BLaER1 treated with 17β-estradiol and CSF1 and Interleukin-3, amounts not matched to agents 10 nM and 100 nM (cell line): ENCODE measurements around the gene PEPD.

Experiments used
- H3K27ac ChIP-seq, 11 experiments: shearing (Covaris generic); formaldehyde crosslinking; 2 replicates each; pipeline ENCODE4 v1.8.1; 2022
- H3K27me3 ChIP-seq, 11 experiments: shearing (Covaris generic); formaldehyde crosslinking; 2 replicates each; pipeline ENCODE4 v1.8.1; 2022
- H3K36me3 ChIP-seq, 11 experiments: shearing (Covaris generic); formaldehyde crosslinking; 2 replicates each; pipeline ENCODE4 v1.8.1; 2022
- H3K4me1 ChIP-seq, 10 experiments: shearing (Covaris generic); formaldehyde crosslinking; 2 replicates each; pipeline ENCODE4 v1.8.1; 2022
- H3K4me2 ChIP-seq, 11 experiments: shearing (Covaris generic); formaldehyde crosslinking; 2 replicates each; pipeline ENCODE4 v1.8.1; 2022
- H3K4me3 ChIP-seq, 10 experiments: shearing (Covaris generic); formaldehyde crosslinking; 2 replicates each; pipeline ENCODE4 v1.8.1; 2022
- H3K9ac ChIP-seq, 11 experiments: shearing (Covaris generic); formaldehyde crosslinking; 2 replicates each; pipeline ENCODE4 v1.8.1; 2022
- H3K9me3 ChIP-seq, 11 experiments: shearing (Covaris generic); formaldehyde crosslinking; replicated peaks in 1 of 11; 2 replicates each; pipeline ENCODE4 v1.8.1; 2022
- H4K20me1 ChIP-seq, 11 experiments: shearing (Covaris generic); formaldehyde crosslinking; 2 replicates each; pipeline ENCODE4 v1.8.1; 2022
- Cebpa-rat ChIP-seq, 11 experiments: shearing (Covaris generic); IDR thresholded peaks; 2 replicates each; pipeline ENCODE4 v1.8.1; 2022

PEPD gene

GRCh38 chr19:33392341-33393285, 129.0 kb downstream of the PEPD start:
- Histone ChIP-seq H3K4me2 (no peak overlapping the region), H3K36me3 (peaks cover 0 to 25% (median 6%) of the 10 kb centered on the region in 11 experiments; a peak in 16 of 22 replicates), H4K20me1 (peaks cover 32 to 97% (median 65%) of the 10 kb centered on the region in 11 experiments; a peak in 21 of 22 replicates), H3K4me1 (peaks cover 67 to 96% (median 73%) of the 10 kb centered on the region in 10 experiments), H3K27ac (peak overlapping the region in 3 of 11 experiments; percentile 2 to 48 (median 7); a peak in 4 of 22 replicates), H3K4me3 (no peak overlapping the region), H3K27me3 (no peaks in the 10 kb centered on the region), H3K9ac (no peak overlapping the region; a peak in 1 of 22 replicates), H3K9me3 (no peaks in the 10 kb centered on the region)
- TF ChIP-seq Cebpa-rat (IDR thresholded peaks at IDR 0.05): no peak

- peaks cover 61 to 95% (median 73%) of the 10 kb centered on the region in 10 experiments for H3K4me1 ChIP-seq
- peaks cover 8 to 33% (median 15%) of the 10 kb centered on the region in 11 experiments; a peak in 21 of 22 replicates for H3K36me3 ChIP-seq
- no peak overlapping the region for H3K9ac ChIP-seq
- no peak overlapping the region for H3K4me2 ChIP-seq
- H3K4me3 ChIP-seq: no peak overlapping the region
- peak overlapping the region in 2 of 11 experiments; percentile 7 to 48; a peak in 3 of 22 replicates for H3K27ac ChIP-seq
- no peaks in the 10 kb centered on the region for H3K27me3 ChIP-seq
- TF ChIP-seq Cebpa-rat (IDR thresholded peaks at IDR 0.05): no peak
- peaks cover 41 to 97% (median 73%) of the 10 kb centered on the region in 11 experiments; a peak in 21 of 22 replicates for H4K20me1 ChIP-seq
- H3K9me3 ChIP-seq: no peaks in the 10 kb centered on the region
Measured at GRCh38 chr19:33391631-33392249, 129.9 kb downstream of the PEPD start.

GRCh38 chr19:33390908-33391630, 130.5 kb downstream of the PEPD start:
- TF ChIP-seq Cebpa-rat (IDR thresholded peaks at IDR 0.05): no peak
- Histone ChIP-seq H3K4me1 (peaks cover 57 to 92% (median 73%) of the 10 kb centered on the region in 10 experiments), H4K20me1 (peaks cover 48 to 99% (median 79%) of the 10 kb centered on the region in 11 experiments), H3K36me3 (peaks cover 14 to 40% (median 22%) of the 10 kb centered on the region in 11 experiments), H3K27me3 (no peaks in the 10 kb centered on the region), H3K9ac (peak overlapping the region in 1 of 11 experiments; percentile 5; a peak in 1 of 22 replicates), H3K4me2 (peak overlapping the region in 3 of 11 experiments; percentile 58 to 73 (median 67); a peak in 4 of 22 replicates), H3K27ac (peak overlapping the region in 2 of 11 experiments; percentile 7 to 23; a peak in 1 of 22 replicates), H3K9me3 (no peaks in the 10 kb centered on the region), H3K4me3 (no peak overlapping the region)

GRCh38 chr19:33390101-33390907, 131.3 kb downstream of the PEPD start:
- Histone ChIP-seq H3K9me3 (no peaks in the 10 kb centered on the region), H3K4me2 (peak overlapping the region in 9 of 11 experiments; percentile 9 to 82 (median 67); a peak in 17 of 22 replicates), H3K27me3 (no peaks in the 10 kb centered on the region), H3K9ac (peak overlapping the region in 4 of 11 experiments; percentile 28 to 55 (median 34); a peak in 2 of 22 replicates), H3K27ac (peak overlapping the region in 3 of 11 experiments; percentile 17 to 36 (median 32); a peak in 4 of 22 replicates), H4K20me1 (peaks cover 55 to 99% (median 87%) of the 10 kb centered on the region in 11 experiments), H3K4me1 (peaks cover 49 to 90% (median 69%) of the 10 kb centered on the region in 10 experiments), H3K4me3 (no peak overlapping the region), H3K36me3 (peaks cover 21 to 48% (median 28%) of the 10 kb centered on the region in 11 experiments)
- peak in 1 of 11 experiments; percentile 58; a peak in 2 of 22 replicates for TF ChIP-seq Cebpa-rat (IDR thresholded peaks at IDR 0.05)

- Histone ChIP-seq H3K27me3 (no peaks in the 10 kb centered on the region), H3K9ac (peak overlapping the region in 9 of 11 experiments; percentile 4 to 62 (median 39); a peak in 11 of 22 replicates), H3K4me1 (peaks cover 42 to 86% (median 62%) of the 10 kb centered on the region in 10 experiments), H3K9me3 (no peaks in the 10 kb centered on the region), H3K4me2 (peak overlapping the region; percentile 9 to 82 (median 71); a peak in 20 of 22 replicates), H3K4me3 (no peak overlapping the region), H3K27ac (peak overlapping the region in 8 of 11 experiments; percentile 1 to 36 (median 24); a peak in 10 of 22 replicates), H4K20me1 (peaks cover 63 to 99% (median 90%) of the 10 kb centered on the region in 11 experiments), H3K36me3 (peaks cover 25 to 55% (median 35%) of the 10 kb centered on the region in 11 experiments)
- no peak for TF ChIP-seq Cebpa-rat (IDR thresholded peaks at IDR 0.05)
Measured at GRCh38 chr19:33389421-33390100, 132.0 kb downstream of the PEPD start.

GRCh38 chr19:33388725-33389420, 132.7 kb downstream of the PEPD start:
- peak overlapping the region; percentile 9 to 82 (median 71); a peak in 19 of 22 replicates for H3K4me2 ChIP-seq
- peaks cover 35 to 79% (median 55%) of the 10 kb centered on the region in 10 experiments for H3K4me1 ChIP-seq
- H3K27me3 ChIP-seq: no peaks in the 10 kb centered on the region
- H3K36me3 ChIP-seq: peaks cover 28 to 62% (median 41%) of the 10 kb centered on the region in 11 experiments
- TF ChIP-seq Cebpa-rat (IDR thresholded peaks at IDR 0.05): no peak
- peak overlapping the region in 1 of 10 experiments; percentile 4; a peak in 1 of 20 replicates for H3K4me3 ChIP-seq
- H4K20me1 ChIP-seq: peaks cover 70 to 99% (median 91%) of the 10 kb centered on the region in 11 experiments
- no peaks in the 10 kb centered on the region for H3K9me3 ChIP-seq
- peak overlapping the region in 7 of 11 experiments; percentile 1 to 36 (median 29); a peak in 9 of 22 replicates for H3K27ac ChIP-seq
- peak overlapping the region in 9 of 11 experiments; percentile 5 to 62 (median 46); a peak in 14 of 22 replicates for H3K9ac ChIP-seq
